Mucosa of gallbladder (tissue), 1 donor: ENCODE measurements around the gene BRDT. TPM values are rescaled to one million over a fixed set of nuclear protein-coding genes. Genes with fewer than 3 reads are reported as not detected.

Experiments
- total RNA-seq: library from RNA; stranded (reverse); gene quantifications from one replicate; pipeline ENCODE4 v1.2.1, GENCODE V29; 2021
- donor health status: DM: no; HTN: no; CAD: no.

BRDT gene
- total RNA-seq, 1 donor from 2014 or later, result not detected

Other genes starting within 250 kb of the BRDT start
- 54.4 TPM for gene TGFBR3, start 63.2 kb upstream of the BRDT start, total RNA-seq
- gene EPHX4, start 80.6 kb downstream of the BRDT start, total RNA-seq, result 0.14 TPM
- not detected for gene SETSIP, start 126.0 kb downstream of the BRDT start, total RNA-seq
- gene BTBD8, start 130.9 kb downstream of the BRDT start, total RNA-seq, result 8.5 TPM